ENCODE results near the gene IGSF22.

GRCh38 chr11:18731441-18731840 lies 5.5 kb upstream of the IGSF22 start:
- TF ChIP-seq RFX1 (IDR thresholded peaks at IDR 0.05) (no peak), FOS (IDR thresholded peaks at IDR 0.05; ENCODE audit: extremely low read depth, insufficient read length) (no peak), YY1 (IDR thresholded peaks at IDR 0.05; ENCODE audit: borderline replicate concordance in 1 of 3, control insufficient read depth in 1 of 3, extremely low read depth in 1 of 3, insufficient read depth in 3 of 3, insufficient read length in 1 of 3, insufficient replicate concordance in 2 of 3, low read depth in 1 of 3, low read length in 2 of 3) (no peak), MTA2 (IDR thresholded peaks at IDR 0.05; ENCODE audit: low read depth) (no peak), ATF6 (CRISPR knock-in tag; IDR thresholded peaks at IDR 0.05) (no peak), TAF1 (IDR thresholded peaks at IDR 0.05; ENCODE audit: control insufficient read depth, extremely low read depth, insufficient read depth, low read length, severe bottlenecking) (no peak), NR4A1 (CRISPR knock-in tag; IDR thresholded peaks at IDR 0.05) (no peak), NR4A1 (tag; IDR thresholded peaks at IDR 0.05) (no peak), ZNF655 (CRISPR knock-in tag; IDR thresholded peaks at IDR 0.05) (no peak), EZH2 (IDR thresholded peaks at IDR 0.05; ENCODE audit: borderline replicate concordance, low read depth, low read length) (no peak), SMARCC2 (IDR thresholded peaks at IDR 0.05; ENCODE audit: low read depth) (no peak)

Measured in K562 (cell line).